Thymus (tissue), 2 donors: Measurements from ENCODE around the gene HLCS. TPM values are rescaled to one million over a fixed set of nuclear protein-coding genes. Genes with fewer than 3 reads are reported as not detected.

Source experiments
- polyA plus RNA-seq: library from polyadenylated mRNA; stranded (reverse); fragments of 200-250 nt; gene quantifications from one replicate; pipeline ENCODE4 v1.2.3, GENCODE V29; 2013
- total RNA-seq: library from RNA; stranded (reverse); fragments of 120-200 nt; gene quantifications from one replicate; pipeline ENCODE4 v1.2.4, GENCODE V29; 2013
- donor health status: healthy.

Gene HLCS
- total and polyA plus RNA-seq, 2 donors = 4.6 to 5.4 TPM

Other genes with a start within 250 kb of the HLCS start
- 0.05 TPM for gene RIPPLY3, start 40.0 kb upstream of the HLCS start, total RNA-seq
- gene RIPPLY3, start 40.0 kb upstream of the HLCS start, polyA plus RNA-seq = 0.16 TPM
- gene PIGP, start 106.4 kb upstream of the HLCS start, total RNA-seq = 24.4 TPM
- 40.6 TPM for gene PIGP, start 106.4 kb upstream of the HLCS start, polyA plus RNA-seq
- gene TTC3, start 106.6 kb upstream of the HLCS start, total RNA-seq = 80.2 TPM
- 37.7 TPM for gene TTC3, start 106.6 kb upstream of the HLCS start, polyA plus RNA-seq